Activated T-cell treated with anti-CD3 and anti-CD28 coated beads, Interleukin-2, amount 50 U/mL, for 72 hours (primary cell): ENCODE measurements around the gene IKZF4. TPM values are rescaled to one million over a fixed set of nuclear protein-coding genes. Genes with fewer than 3 reads are reported as not detected.
"Not testable (repeated sequence)": the region's sequence is repeated elsewhere in the genome, so short reads cannot be mapped to it uniquely, and the experiment has no call there.

ENCODE experiments used
- ATAC-seq, 2 donors: fragments of 150-1000 bp; cut with Tn5 transposase; replicated peaks in 1 of 2; 2 replicates each; pipeline ENCODE4 v1.10.0; 2021; ENCODE audit warnings: moderate library complexity in 2 of 2, mild to moderate bottlenecking in 1 of 2
- DNase-seq, 2 donors: peaks; one replicate each; pipeline ENCODE4 v3.0.0; 2021 to 2022; ENCODE audit warnings: mixed read lengths in 1 of 2
- H3K27ac Mint-ChIP-seq: one replicate; pipeline ENCODE4 v1.8.0; 2022; ENCODE audit warnings: mild to moderate bottlenecking, moderate library complexity, mixed read lengths
- H3K27me3 Mint-ChIP-seq: one replicate; pipeline ENCODE4 v1.8.0; 2022; ENCODE audit warnings: low read depth, mixed read lengths
- H3K36me3 Mint-ChIP-seq, 2 donors: one replicate each; pipeline ENCODE4 v1.8.0; 2022; ENCODE audit warnings: mixed read lengths in 2 of 2, mild to moderate bottlenecking in 1 of 2; ENCODE audit not compliant: insufficient read depth in 2 of 2
- H3K4me1 Mint-ChIP-seq: one replicate; pipeline ENCODE4 v1.8.0; 2022; ENCODE audit warnings: low read depth, mixed read lengths
- H3K4me3 Mint-ChIP-seq, 2 donors: one replicate each; pipeline ENCODE4 v1.8.0; 2022; ENCODE audit warnings: mild to moderate bottlenecking in 2 of 2, mixed read lengths in 2 of 2, moderate library complexity in 2 of 2
- H3K9me3 Mint-ChIP-seq, 2 donors: one replicate each; pipeline ENCODE4 v1.8.0; 2022; ENCODE audit warnings: mixed read lengths in 2 of 2
- total RNA-seq, 2 donors: library from RNA; stranded (reverse); gene quantifications; one replicate each; pipeline ENCODE4 v1.2.3, GENCODE V29; 2022

The IKZF4 gene
- total RNA-seq, 2 donors from 2014 or later: 22.8 to 25.0 TPM

DNA sequence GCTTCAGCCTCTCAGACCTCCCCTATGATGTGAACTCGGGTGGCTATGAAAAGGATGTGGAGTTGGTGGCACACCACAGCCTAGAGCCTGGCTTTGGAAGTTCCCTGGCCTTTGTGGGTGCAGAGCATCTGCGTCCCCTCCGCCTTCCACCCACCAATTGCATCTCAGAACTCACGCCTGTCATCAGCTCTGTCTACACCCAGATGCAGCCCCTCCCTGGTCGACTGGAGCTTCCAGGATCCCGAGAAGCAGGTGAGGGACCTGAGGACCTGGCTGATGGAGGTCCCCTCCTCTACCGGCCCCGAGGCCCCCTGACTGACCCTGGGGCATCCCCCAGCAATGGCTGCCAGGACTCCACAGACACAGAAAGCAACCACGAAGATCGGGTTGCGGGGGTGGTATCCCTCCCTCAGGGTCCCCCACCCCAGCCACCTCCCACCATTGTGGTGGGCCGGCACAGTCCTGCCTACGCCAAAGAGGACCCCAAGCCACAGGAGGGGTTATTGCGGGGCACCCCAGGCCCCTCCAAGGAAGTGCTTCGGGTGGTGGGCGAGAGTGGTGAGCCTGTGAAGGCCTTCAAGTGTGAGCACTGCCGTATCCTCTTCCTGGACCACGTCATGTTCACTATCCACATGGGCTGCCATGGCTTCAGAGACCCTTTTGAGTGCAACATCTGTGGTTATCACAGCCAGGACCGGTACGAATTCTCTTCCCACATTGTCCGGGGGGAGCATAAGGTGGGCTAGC lies 13.9 kb downstream of the IKZF4 start:
- Mint-ChIP-seq H3K9me3 (no peaks in the 10 kb centered on the region), H3K4me3 (peak overlapping the region; percentile 61 to 63), H3K27ac (no peak overlapping the region), H3K36me3 (peaks cover 8 to 26% of the 10 kb centered on the region in 2 donors), H3K27me3 (no peaks in the 10 kb centered on the region), H3K4me1 (peaks cover 53% of the 10 kb centered on the region)
- DNase-seq (peak; percentile 43 to 55), ATAC-seq (peak; percentile 81 to 82)

DNA sequence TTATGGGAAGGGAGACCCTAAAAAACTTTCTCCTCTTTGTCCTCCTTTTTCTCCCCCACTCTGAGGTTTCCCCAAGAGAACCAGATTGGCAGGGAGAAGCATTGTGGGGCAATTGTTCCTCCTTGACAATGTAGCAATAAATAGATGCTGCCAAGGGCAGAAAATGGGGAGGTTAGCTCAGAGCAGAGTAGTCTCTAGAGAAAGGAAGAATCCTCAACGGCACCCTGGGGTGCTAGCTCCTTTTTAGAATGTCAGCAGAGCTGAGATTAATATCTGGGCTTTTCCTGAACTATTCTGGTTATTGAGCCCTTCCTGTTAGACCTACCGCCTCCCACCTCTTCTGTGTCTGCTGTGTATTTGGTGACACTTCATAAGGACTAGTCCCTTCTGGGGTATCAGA lies 16.3 kb downstream of the IKZF4 start:
- DNase-seq (no peak), ATAC-seq (no peak)
- Mint-ChIP-seq H3K27me3 (no peaks in the 10 kb centered on the region), H3K36me3 (peaks cover 11 to 21% of the 10 kb centered on the region in 2 donors), H3K27ac (peak overlapping the region; percentile 59), H3K9me3 (no peaks in the 10 kb centered on the region), H3K4me3 (peak overlapping the region in 1 of 2 donors; percentile 33), H3K4me1 (peaks cover 52% of the 10 kb centered on the region)

DNA sequence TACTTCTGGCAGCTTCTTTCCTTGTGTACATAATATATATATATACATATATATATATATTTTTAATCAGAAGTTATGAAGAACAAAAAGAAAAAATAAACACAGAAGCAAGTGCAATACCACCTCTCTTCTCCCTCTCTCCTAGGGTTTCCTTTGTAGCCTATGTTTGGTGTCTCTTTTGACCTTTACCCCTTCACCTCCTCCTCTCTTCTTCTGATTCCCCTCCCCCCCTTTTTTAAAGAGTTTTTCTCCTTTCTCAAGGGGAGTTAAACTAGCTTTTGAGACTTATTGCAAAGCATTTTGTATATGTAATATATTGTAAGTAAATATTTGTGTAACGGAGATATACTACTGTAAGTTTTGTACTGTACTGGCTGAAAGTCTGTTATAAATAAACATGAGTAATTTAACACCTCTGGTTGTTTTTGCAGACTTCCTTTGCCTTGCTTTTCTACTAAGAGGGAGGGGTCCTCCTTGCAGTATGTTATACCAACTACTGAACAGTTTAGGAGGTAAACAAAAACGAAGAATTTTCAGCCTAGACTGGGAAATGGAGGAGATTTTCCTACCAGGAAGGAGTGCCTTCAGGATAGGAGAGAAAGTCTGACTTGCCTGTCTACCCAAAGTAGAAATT lies 17.3 kb downstream of the IKZF4 start:
- ATAC-seq: no peak
- H3K36me3 Mint-ChIP-seq: peaks cover 15 to 23% of the 10 kb centered on the region in 2 donors
- no peaks in the 10 kb centered on the region for H3K9me3 Mint-ChIP-seq
- DNase-seq: no peak
- peak overlapping the region; percentile 90 for H3K27ac Mint-ChIP-seq
- peaks cover 53% of the 10 kb centered on the region for H3K4me1 Mint-ChIP-seq
- H3K27me3 Mint-ChIP-seq: no peaks in the 10 kb centered on the region
- H3K4me3 Mint-ChIP-seq: no peak overlapping the region

DNA sequence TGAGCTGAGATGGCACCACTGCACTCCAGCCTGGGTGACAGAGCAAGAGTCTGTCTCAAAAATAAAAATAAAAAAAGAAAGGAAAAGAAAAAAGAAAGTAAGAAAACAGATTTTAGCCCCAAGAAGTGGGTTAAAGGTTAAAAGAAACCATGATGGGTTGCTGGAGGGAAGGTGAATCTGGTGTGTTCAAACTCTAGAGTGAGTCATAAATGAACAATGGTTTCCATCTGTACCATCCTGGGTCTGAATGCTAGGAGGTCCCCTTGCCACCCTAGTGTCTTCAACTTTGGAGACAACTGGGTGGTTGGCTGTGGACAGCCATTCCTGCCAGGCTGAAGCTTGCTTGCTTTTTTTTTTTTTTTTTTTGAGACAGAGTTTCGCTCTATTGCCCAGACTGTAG lies 19.3 kb downstream of the IKZF4 start:
- DNase-seq: peak; percentile 42 to 51
- peak; percentile 51 to 53 for ATAC-seq
- no peaks in the 10 kb centered on the region for H3K9me3 Mint-ChIP-seq
- H3K36me3 Mint-ChIP-seq: peaks cover 15 to 26% of the 10 kb centered on the region in 2 donors
- peaks cover 55% of the 10 kb centered on the region for H3K4me1 Mint-ChIP-seq
- peak overlapping the region; percentile 98 for H3K27ac Mint-ChIP-seq
- H3K27me3 Mint-ChIP-seq: no peaks in the 10 kb centered on the region
- peak overlapping the region; percentile 95 to 96 for H3K4me3 Mint-ChIP-seq

DNA sequence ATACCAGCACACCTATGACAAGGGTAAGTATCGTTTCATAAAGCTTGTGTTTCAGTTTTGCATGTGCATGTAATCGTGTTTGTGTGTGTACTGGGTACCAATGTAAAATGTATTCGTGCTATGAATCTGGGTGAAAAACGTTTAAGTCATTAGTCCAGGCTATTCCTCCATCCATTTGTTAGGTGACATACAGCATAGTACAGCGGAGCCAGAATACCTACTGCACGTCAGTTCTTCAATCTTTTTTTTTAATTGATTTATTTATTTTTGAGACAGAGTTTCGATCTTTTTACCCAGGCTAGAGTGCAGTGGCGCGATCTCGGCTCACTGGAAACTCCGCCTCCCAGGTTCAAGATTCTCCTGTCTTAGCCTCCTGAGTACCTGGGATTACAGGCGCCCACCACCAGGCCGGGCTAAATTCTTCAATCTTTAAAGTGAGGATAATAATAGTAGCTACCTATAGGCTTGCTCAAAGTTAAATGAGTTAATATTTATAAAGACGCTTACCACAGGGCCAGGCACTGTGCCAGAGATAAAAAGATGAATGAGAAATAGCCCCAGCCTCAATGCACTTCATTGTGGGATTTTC lies 20.2 kb downstream of the IKZF4 start:
- ATAC-seq (no peak), DNase-seq (no peak)
- Mint-ChIP-seq H3K27me3 (no peaks in the 10 kb centered on the region), H3K9me3 (no peaks in the 10 kb centered on the region), H3K4me3 (peak overlapping the region; percentile 95 to 96), H3K4me1 (peaks cover 57% of the 10 kb centered on the region), H3K36me3 (peaks cover 10 to 23% of the 10 kb centered on the region in 2 donors), H3K27ac (peak overlapping the region; percentile 98)

DNA sequence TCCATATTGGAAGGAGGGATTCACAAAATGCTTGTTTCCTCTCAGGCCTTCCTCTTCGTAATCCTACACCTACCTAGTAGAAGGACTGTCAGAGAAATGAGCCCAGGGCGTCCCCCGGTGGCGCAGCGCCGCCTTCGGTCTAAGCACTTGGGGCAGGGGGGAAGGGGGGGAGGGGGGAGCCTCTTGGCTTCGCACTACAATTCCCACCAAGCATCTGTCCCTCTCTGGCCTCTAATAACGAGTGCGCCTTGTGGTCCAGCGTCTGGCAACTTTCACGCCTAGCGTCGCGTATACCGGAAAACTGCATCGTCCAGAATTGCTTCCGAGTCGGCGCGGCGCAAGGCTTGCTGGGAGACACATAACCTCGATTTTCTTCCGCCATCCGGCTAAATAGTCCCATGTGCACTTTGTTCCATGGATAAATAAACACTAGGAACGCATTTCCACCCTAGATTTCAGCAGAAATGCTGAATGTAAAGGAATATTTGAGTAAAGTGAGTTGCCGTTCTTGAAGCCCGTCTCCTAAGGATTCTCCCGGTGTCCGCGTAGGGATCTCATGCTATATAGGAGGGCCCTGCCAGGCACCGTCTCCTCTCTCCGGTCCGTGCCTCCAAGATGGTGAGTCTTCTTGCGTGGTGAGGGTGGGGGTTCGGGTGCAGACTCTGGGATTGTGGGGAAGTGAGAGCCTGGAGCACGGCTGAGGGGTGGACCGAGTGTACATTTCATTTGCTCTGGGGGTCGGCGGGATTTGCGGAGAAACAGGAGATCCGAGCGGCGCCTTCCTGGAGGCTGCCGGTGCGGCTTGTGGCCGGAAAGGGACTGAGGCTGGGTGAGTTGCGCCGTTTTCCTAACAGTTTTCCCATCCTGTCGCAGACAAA lies 20.9 kb downstream of the IKZF4 start, which contains the start of gene RPS26:
Gene RPS26, plus strand, starts transcription at position 367 of the 878 bp plus-strand sequence. Its CDS starts 249 bp downstream, at position 616.
- ATAC-seq: peak; percentile 90 to 91

DNA sequence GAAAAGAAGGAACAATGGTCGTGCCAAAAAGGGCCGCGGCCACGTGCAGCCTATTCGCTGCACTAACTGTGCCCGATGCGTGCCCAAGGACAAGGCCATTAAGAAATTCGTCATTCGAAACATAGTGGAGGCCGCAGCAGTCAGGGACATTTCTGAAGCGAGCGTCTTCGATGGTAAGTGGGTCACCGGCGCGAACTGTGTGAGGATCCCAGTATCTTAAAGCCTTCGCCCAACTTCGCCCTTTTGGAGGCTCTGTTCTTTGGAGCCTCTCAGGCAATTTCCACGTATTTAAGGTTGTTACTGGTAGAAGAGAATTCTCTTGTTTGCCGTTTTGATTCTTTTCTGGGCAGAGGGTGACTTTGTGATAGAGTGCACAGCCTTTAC lies 21.6 kb downstream of the IKZF4 start:
- peak overlapping the region; percentile 95 to 96 for H3K4me3 Mint-ChIP-seq
- ATAC-seq, DNase-seq, H3K27me3 Mint-ChIP-seq, H3K9me3 Mint-ChIP-seq: not testable (repeated sequence)
- peaks cover 8 to 23% of the 10 kb centered on the region in 2 donors for H3K36me3 Mint-ChIP-seq
- H3K4me1 Mint-ChIP-seq: peaks cover 70% of the 10 kb centered on the region
- H3K27ac Mint-ChIP-seq: peak overlapping the region; percentile 89

More for the DNA sequence above, 20.9 kb downstream of the IKZF4 start, which contains the start of gene RPS26:
- no peaks in the 10 kb centered on the region for H3K9me3 Mint-ChIP-seq
- peak; percentile 92 to 95 for DNase-seq
- H3K27me3 Mint-ChIP-seq: no peaks in the 10 kb centered on the region
- peak within 1 kb of the TSS; percentile 95 to 96 for H3K4me3 Mint-ChIP-seq
- H3K4me1 Mint-ChIP-seq: peaks cover 65% of the 10 kb centered on the region
- H3K36me3 Mint-ChIP-seq: peaks cover 10 to 23% of the 10 kb centered on the region in 2 donors
- H3K27ac Mint-ChIP-seq: peak within 1 kb of the TSS; percentile 98

DNA sequence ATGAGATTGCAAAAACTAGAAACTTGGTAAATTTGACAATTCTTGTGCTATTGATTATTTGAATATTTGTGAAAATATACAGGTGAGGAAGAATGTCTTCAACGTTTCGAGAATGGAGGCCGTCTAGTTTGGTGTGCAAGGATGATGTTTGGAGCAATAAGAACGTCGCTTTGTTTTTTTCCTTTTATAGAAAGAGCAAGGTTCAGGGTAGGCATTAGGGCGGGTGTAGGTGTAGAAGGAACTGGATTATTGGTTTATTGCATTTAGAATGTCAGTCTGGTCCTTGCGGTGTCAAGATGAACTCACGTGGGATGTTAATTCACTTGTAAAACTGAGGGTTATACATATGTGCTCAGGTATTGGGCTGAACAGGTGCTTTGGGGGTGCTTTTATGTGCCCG lies 22.0 kb downstream of the IKZF4 start:
- H3K36me3 Mint-ChIP-seq: peaks cover 8 to 23% of the 10 kb centered on the region in 2 donors
- peaks cover 66% of the 10 kb centered on the region for H3K4me1 Mint-ChIP-seq
- DNase-seq (no peak), ATAC-seq (no peak)
- no peaks in the 10 kb centered on the region for H3K27me3 Mint-ChIP-seq
- no peaks in the 10 kb centered on the region for H3K9me3 Mint-ChIP-seq
- peak overlapping the region; percentile 89 for H3K27ac Mint-ChIP-seq
- peak overlapping the region; percentile 95 to 96 for H3K4me3 Mint-ChIP-seq

DNA sequence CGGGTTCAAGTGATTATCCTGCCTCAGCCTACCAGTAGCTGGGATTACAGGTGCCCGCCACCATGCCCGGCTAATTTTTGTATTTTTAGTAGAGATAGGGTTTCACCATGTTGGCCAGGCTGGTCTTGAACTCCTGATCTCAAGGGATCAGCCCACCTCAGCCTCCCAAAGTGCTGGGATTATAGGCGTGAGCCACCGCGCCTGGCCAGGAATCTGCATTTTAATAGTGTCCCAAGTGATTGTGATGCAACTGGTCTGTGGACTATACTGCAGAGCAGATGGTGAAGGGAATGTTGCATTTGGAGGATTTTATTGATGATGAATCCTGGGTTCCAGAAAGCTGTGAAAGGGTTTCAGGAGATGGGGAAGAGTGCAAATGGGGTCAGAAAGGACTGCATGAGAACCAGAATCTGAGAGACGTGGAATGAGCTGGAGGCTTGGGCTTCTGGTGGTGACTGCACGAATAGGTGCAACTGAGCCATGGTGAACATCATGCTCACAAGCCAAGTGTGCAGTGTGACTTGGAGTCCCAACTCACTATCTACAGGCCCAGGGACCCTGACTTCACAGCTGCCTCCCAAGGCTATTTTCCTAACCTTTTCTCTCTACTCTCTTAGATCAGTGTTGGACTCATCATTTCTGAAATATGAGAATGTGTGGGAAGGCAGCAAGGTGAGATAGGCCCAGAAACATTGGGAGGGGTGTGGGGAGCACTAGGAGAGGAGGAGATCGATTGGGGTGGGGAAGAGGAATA lies 25.4 kb downstream of the IKZF4 start:
- Mint-ChIP-seq H3K27me3 (no peaks in the 10 kb centered on the region), H3K4me1 (peaks cover 40% of the 10 kb centered on the region), H3K27ac (peak overlapping the region; percentile 25), H3K36me3 (peaks cover 8 to 23% of the 10 kb centered on the region in 2 donors), H3K9me3 (no peaks in the 10 kb centered on the region), H3K4me3 (no peak overlapping the region)
- DNase-seq: no peak
- ATAC-seq: no peak

DNA sequence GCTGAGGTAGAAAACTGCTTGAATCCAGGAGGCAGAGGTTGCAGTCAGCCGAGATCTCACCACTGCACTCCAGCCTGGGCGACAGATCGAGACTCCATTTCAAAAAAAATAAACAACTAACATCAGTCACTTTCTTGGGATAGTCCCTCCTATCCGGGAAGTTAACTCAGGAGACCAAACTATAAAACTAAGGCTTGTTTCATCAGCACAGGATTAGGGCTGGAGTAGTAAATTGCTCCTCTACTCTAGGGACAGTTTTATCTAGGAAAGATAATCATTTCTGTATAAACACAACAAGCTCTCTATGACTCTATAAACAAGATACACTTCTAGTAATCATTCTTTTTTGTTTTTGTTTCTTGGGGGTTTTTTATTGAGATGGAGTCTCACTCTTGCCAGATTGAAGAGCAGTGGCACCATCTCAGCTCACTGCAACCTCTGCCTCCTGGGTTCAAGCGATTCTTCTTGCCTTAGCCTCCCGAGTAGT lies 32.6 kb downstream of the IKZF4 start:
- Mint-ChIP-seq H3K27me3 (no peaks in the 10 kb centered on the region), H3K36me3 (no peaks in the 10 kb centered on the region), H3K9me3 (no peaks in the 10 kb centered on the region), H3K27ac (no peak overlapping the region), H3K4me1 (peaks cover 5% of the 10 kb centered on the region), H3K4me3 (no peak overlapping the region)
- DNase-seq (no peak), ATAC-seq (no peak)

DNA sequence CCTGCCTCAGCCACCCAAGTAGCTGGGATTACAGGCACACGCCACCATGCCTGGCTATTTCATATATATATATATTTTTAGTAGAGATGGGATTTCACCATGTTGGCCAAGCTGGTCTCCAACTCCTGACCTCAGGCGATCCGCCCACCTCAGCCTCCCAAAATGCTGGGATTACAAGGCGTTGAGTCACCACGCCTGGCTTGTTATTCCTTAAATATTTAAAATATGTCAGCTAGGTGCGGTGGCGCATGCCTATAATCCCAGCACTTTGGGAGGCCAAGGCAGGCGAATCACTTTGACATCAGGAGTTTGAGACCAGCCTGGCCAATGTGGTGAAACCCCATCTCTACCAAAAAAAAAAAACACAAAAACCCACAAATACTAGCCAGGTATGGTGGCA lies 39.1 kb downstream of the IKZF4 start:
- H3K36me3 Mint-ChIP-seq, H3K9me3 Mint-ChIP-seq, ATAC-seq, H3K27me3 Mint-ChIP-seq, H3K4me3 Mint-ChIP-seq, H3K4me1 Mint-ChIP-seq, DNase-seq, H3K27ac Mint-ChIP-seq: not testable (repeated sequence)

DNA sequence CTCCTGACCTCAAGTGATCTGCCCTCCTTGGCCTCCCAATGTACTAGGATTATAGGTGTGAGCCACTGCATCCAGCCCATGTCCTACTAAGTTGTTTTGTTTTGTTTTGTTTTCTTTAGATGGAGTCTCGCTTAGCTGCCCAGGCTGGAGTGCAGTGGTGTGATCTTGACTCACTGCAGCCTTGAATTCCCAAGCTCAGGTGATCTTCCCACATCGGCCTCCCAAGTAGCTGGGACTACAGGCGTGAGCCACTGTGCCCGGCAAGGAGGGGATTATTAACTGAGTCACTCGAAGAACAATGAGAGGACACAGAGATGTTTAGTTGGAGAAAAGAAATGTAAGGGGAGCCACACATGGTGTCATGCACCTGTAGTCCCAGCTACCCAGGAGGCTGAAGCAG lies 41.1 kb downstream of the IKZF4 start:
- H3K4me3 Mint-ChIP-seq: no peak overlapping the region
- H3K36me3 Mint-ChIP-seq: no peaks in the 10 kb centered on the region
- no peaks in the 10 kb centered on the region for H3K27me3 Mint-ChIP-seq
- H3K4me1 Mint-ChIP-seq: peaks cover 4% of the 10 kb centered on the region
- no peak overlapping the region for H3K27ac Mint-ChIP-seq
- ATAC-seq (no peak), DNase-seq (no peak)
- H3K9me3 Mint-ChIP-seq: no peaks in the 10 kb centered on the region
